ENCODE results near the gene FBXL4.

DNA sequence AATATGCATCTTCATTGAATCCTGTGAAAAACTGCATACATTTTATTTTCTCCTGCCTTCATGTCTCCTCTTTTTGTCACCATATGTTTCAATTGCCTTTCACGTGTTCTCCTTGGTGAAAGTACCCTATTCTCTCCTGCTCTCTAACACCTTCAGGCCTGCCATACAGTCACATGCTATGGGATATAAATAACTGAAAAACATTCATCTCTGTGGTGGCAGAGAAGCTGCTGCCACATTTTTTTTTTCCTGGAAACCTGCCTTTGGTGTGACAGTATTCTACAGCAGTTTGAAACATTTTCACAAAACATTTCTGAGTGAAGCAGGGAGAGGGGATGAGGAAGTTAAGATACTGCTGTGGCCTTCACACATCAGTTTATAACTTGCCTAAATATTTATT lies 44.8 kb upstream of the FBXL4 start:
- TF ChIP-seq, protein P1, sequence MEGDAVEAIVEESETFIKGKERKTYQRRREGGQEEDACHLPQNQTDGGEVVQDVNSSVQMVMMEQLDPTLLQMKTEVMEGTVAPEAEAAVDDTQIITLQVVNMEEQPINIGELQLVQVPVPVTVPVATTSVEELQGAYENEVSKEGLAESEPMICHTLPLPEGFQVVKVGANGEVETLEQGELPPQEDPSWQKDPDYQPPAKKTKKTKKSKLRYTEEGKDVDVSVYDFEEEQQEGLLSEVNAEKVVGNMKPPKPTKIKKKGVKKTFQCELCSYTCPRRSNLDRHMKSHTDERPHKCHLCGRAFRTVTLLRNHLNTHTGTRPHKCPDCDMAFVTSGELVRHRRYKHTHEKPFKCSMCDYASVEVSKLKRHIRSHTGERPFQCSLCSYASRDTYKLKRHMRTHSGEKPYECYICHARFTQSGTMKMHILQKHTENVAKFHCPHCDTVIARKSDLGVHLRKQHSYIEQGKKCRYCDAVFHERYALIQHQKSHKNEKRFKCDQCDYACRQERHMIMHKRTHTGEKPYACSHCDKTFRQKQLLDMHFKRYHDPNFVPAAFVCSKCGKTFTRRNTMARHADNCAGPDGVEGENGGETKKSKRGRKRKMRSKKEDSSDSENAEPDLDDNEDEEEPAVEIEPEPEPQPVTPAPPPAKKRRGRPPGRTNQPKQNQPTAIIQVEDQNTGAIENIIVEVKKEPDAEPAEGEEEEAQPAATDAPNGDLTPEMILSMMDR (IDR thresholded peaks at IDR 0.05 in 2 of 3, conservative IDR thresholded peaks at IDR 0.05 in 1 of 3; ENCODE audit: control insufficient read depth in 2 of 3, extremely low read depth in 1 of 3, insufficient read depth in 1 of 3, low read depth in 3 of 3, low read length in 3 of 3): no peak
- TF ChIP-seq, protein P2, sequence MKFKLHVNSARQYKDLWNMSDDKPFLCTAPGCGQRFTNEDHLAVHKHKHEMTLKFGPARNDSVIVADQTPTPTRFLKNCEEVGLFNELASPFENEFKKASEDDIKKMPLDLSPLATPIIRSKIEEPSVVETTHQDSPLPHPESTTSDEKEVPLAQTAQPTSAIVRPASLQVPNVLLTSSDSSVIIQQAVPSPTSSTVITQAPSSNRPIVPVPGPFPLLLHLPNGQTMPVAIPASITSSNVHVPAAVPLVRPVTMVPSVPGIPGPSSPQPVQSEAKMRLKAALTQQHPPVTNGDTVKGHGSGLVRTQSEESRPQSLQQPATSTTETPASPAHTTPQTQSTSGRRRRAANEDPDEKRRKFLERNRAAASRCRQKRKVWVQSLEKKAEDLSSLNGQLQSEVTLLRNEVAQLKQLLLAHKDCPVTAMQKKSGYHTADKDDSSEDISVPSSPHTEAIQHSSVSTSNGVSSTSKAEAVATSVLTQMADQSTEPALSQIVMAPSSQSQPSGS (IDR thresholded peaks at IDR 0.05; ENCODE audit: low read length): no peak
- TF ChIP-seq, protein P3, sequence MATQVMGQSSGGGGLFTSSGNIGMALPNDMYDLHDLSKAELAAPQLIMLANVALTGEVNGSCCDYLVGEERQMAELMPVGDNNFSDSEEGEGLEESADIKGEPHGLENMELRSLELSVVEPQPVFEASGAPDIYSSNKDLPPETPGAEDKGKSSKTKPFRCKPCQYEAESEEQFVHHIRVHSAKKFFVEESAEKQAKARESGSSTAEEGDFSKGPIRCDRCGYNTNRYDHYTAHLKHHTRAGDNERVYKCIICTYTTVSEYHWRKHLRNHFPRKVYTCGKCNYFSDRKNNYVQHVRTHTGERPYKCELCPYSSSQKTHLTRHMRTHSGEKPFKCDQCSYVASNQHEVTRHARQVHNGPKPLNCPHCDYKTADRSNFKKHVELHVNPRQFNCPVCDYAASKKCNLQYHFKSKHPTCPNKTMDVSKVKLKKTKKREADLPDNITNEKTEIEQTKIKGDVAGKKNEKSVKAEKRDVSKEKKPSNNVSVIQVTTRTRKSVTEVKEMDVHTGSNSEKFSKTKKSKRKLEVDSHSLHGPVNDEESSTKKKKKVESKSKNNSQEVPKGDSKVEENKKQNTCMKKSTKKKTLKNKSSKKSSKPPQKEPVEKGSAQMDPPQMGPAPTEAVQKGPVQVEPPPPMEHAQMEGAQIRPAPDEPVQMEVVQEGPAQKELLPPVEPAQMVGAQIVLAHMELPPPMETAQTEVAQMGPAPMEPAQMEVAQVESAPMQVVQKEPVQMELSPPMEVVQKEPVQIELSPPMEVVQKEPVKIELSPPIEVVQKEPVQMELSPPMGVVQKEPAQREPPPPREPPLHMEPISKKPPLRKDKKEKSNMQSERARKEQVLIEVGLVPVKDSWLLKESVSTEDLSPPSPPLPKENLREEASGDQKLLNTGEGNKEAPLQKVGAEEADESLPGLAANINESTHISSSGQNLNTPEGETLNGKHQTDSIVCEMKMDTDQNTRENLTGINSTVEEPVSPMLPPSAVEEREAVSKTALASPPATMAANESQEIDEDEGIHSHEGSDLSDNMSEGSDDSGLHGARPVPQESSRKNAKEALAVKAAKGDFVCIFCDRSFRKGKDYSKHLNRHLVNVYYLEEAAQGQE (IDR thresholded peaks at IDR 0.05; ENCODE audit: low read depth, low read length): no peak
